ENCODE results near the gene AHDC1. TPM values are rescaled to one million over a fixed set of nuclear protein-coding genes. Genes with fewer than 3 reads are reported as not detected.

Gene AHDC1
- total and polyA plus RNA-seq, 2 donors (not counting 3 experiments of a cell fraction or from before 2014, with no cell fraction given) = 7.0 to 32.1 TPM

GRCh38 chr1:27556781-27557595 is 47.0 kb downstream of the AHDC1 start:
- TF ChIP-seq EZH2 (IDR thresholded peaks at IDR 0.05; ENCODE audit: borderline replicate concordance, low read depth, low read length, severe bottlenecking) (no peak), JUN (IDR thresholded peaks at IDR 0.05; ENCODE audit: borderline replicate concordance, insufficient read depth, insufficient read length, low read depth) (no peak), CTCF (IDR thresholded peaks at IDR 0.05; ENCODE audit: extremely low read depth in 1 of 2, insufficient read depth in 1 of 2, low read depth in 1 of 2, low read length in 2 of 2) (peak; percentile 67 to 92), MYC (IDR thresholded peaks at IDR 0.05; ENCODE audit: low read depth, low read length) (no peak)
- no peak overlapping the region for H2AFZ ChIP-seq (ENCODE audit: low read depth, low read length)
- H3K27me3 ChIP-seq (ENCODE audit: control insufficient read depth in 2 of 2, insufficient read depth in 2 of 2, low read length in 2 of 2) = no peaks in the 10 kb centered on the region
- no peaks in the 10 kb centered on the region for H4K20me1 ChIP-seq (replicated peaks; ENCODE audit: control insufficient read depth, extremely low read depth, insufficient read depth, low read length)
- ChIA-PET POLR2A (interaction anchor here (1.1 to 2.3 kb wide), 4 partner anchors 13 to 47 kb away, joined by 3 to 15 read pairs (median 4); partner anchors contain the start of gene AHDC1), CTCF (interaction anchor here (0.6 to 11.5 kb wide), 57 partner anchors 9 to 539 kb away, joined by 3 to 455 read pairs (median 7); partner anchors contain the start of genes AHDC1, IFI6, MAP3K6 and WASF2)
- DNase-seq (ENCODE audit: low read depth, low spot score) (peak; percentile 86), FAIRE-seq (peak; percentile 96)
- dilution Hi-C loops (cut with MboI; ENCODE audit: extremely low pct_ligation_motif_present, low sequenced_read_pairs) = no loop called here
- no peaks in the 10 kb centered on the region for H3K79me2 ChIP-seq (ENCODE audit: control insufficient read depth, insufficient read depth, low read length)
- H3K9ac ChIP-seq (replicated peaks; ENCODE audit: extremely low read depth, insufficient read depth, low read length) = no peak overlapping the region
- no TSS peak for BruUV-seq (replicated peaks)
- intact Hi-C loops (cut with micrococcal nuclease) = loop anchor here (1.0 kb wide), 5 partner anchors 11 to 256 kb away; no protein-coding TSS in a partner anchor
- no peak overlapping the region for H3K4me3 ChIP-seq (replicated peaks in 1 of 3; ENCODE audit: insufficient read depth in 1 of 3, low read depth in 1 of 3, low read length in 3 of 3)
- H3K27ac ChIP-seq (ENCODE audit: insufficient read depth, low read depth, low read length) = no peak overlapping the region
- no peaks in the 10 kb centered on the region for H3K9me1 ChIP-seq (replicated peaks; ENCODE audit: control insufficient read depth, extremely low read depth, insufficient read depth, low read length)
- peaks cover 10% of the 10 kb centered on the region for H3K4me1 ChIP-seq (ENCODE audit: control insufficient read depth, extremely low read depth, insufficient read depth, low read length)
- H3K9me3 ChIP-seq (replicated peaks; ENCODE audit: control insufficient read depth, insufficient read depth, low read length) = no peaks in the 10 kb centered on the region
- peaks cover 0 to 27% of the 10 kb centered on the region in 2 experiments for H3K36me3 ChIP-seq (ENCODE audit: control insufficient read depth in 2 of 2, extremely low read depth in 1 of 2, insufficient read depth in 2 of 2, low read length in 2 of 2)
- H3K4me2 ChIP-seq (ENCODE audit: insufficient read depth, low read length) = no peak overlapping the region
